Esophagus squamous epithelium (tissue), 4 donors: ENCODE data around the gene ITPR3.

Experiments used
- CTCF ChIP-seq, 6 experiments: fragments of 450-650 bp in 4 of 6; fragments of 200-600 bp in 2 of 6; sonication (generic) in 2 of 6; IDR thresholded peaks; one replicate each; pipeline ENCODE4 v1.5.1; 2016 to 2019; ENCODE audit warnings: antibody characterized with exemption in 6 of 6, mild to moderate bottlenecking in 4 of 6, moderate library complexity in 4 of 6
- POLR2A ChIP-seq, 4 donors: fragments of 450-650 bp; IDR thresholded peaks; one replicate each; pipeline ENCODE4 v1.6.1; 2017; ENCODE audit warnings: antibody characterized with exemption in 4 of 4, mild to moderate bottlenecking in 4 of 4, moderate library complexity in 3 of 4

DNA sequence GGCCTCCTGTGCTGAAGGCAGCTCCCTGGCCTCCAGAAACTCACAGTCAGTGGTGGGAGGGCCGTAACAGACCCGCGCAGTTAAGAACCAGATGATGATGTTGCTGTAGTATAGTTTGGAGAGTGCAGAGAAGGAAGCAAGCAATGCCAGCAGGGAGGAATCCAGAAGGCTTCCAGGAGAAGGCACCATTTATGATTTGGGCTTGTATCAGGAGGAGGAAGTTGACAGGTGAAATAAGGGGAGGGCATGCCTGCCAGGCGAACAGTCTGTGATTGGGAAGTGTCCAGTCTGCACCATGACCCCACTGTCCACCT is 27.8 kb upstream of the ITPR3 start:
- TF ChIP-seq CTCF (IDR thresholded peaks at IDR 0.05) (no peak), POLR2A (IDR thresholded peaks at IDR 0.05) (no peak)
